Nucleus accumbens (tissue), 56 donors: ENCODE data around the gene EMP3.
A peak's percentile ranks its signal among the peaks of the same experiment; 100 is the strongest.
"Not testable (repeated sequence)": the region's sequence is repeated elsewhere in the genome, so short reads cannot be mapped to it uniquely, and the experiment has no call there.

Source experiments
- DNase-seq, 56 donors: peaks; one replicate each; lab custom pipeline; 2025; lab: John Stamatoyannopoulos, UW

EMP3 gene

DNA sequence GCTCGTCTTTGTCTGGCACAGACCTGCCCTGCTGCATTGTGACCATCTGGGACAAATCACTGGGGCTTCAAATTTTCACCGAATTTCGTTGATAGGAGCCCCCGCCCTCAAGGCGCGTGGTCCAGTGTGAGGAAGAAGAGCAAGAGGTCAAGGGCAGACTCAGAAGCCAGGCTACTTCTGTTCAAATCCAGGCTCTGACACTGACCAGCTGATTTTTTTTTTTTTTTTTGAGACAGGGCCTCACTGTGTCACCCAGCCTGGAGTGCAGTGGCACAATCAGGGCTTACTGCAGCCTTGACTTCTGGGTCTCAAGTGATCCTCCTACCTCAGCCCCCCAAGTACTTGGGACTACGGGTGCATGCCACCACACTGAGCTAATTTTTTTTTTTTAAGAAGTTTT lies 46.0 kb downstream of the EMP3 start:
- no peak for DNase-seq

DNA sequence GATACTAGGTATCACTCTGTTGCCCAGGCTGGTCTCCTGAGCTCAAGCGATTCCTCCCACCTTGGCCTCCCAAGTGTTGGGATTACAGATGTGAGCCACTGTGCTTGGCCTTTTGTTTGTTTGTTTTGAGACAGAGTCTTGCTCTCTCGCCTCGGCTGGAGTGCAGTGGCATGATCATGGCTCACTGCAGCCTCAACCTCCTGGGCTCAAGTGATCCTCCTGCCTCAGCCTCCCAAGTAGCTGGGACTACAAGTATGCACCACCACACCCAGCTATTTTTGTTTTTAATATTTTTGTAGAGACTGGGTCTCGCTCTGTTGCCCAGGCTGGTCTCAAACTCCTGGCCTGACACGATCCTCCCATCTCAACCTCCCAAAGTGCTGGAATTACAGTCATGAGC lies 46.4 kb downstream of the EMP3 start:
- not testable (repeated sequence) for DNase-seq

DNA sequence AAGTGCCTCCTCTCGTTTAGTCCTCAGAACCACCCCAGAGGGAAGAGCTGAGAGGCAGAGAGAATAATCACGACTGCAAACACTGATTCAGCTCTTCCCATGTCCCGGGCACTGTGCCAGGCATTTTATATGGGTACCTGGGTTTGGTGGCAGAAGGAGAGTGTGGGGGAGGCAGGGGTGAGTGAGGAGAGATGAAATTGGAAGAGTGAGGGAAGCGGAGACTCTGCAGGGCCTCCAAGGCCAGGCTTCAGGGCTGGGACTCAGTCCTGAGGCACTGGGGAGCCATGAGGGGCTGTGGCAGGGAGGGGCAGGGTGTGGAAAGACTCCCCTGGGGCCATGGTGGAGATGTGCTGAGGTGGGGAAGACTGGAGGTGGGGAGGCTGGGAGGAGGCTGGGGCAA lies 47.6 kb downstream of the EMP3 start:
- DNase-seq: peak in 29 of 56 donors; percentile 4 to 75 (median 29)

DNA sequence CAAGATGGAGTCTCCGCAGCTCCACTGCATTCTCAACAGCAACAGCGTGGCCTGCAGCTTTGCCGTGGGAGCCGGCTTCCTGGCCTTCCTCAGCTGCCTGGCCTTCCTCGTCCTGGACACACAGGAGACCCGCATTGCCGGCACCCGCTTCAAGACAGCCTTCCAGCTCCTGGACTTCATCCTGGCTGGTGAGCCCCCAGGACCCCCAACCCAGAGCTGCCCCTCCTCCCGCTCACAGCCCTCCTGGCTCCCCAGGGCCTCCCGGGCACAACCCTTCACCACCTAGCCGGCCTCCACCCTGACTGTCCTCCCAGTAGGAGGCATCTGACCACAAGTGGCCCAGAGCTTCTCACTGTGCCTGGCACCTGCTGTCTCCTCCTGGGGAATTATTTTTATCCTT lies 48.2 kb downstream of the EMP3 start:
- no peak for DNase-seq

- DNase-seq: no peak
Observed at GRCh38 chr19:48378194-48378570, 52.8 kb downstream of the EMP3 start.

GRCh38 chr19:48379058-48379457 lies 53.7 kb downstream of the EMP3 start:
- no peak for DNase-seq
